K562 (cell line): ENCODE results near the gene SYCP2. TPM values are rescaled to one million over a fixed set of nuclear protein-coding genes. Genes with fewer than 3 reads are reported as not detected.

ENCODE experiments used
- BHLHE40 ChIP-seq: IDR thresholded peaks from 2 replicates; pipeline ENCODE4 v1.6.1; 2011; ENCODE audit warnings: low read length, improper control_type of control experiment
- BRF2 ChIP-seq: IDR thresholded peaks from 3 replicates; pipeline ENCODE4 v1.6.1; 2011; ENCODE audit warnings: borderline replicate concordance, mild to moderate bottlenecking; ENCODE audit not compliant: insufficient read length, insufficient read depth
- CBX5 ChIP-seq: IDR thresholded peaks from 2 replicates; pipeline ENCODE4 v1.6.1; 2014; ENCODE audit warnings: low read depth, borderline replicate concordance
- CREM ChIP-seq: IDR thresholded peaks from 2 replicates; pipeline ENCODE4 v1.6.1; 2014; ENCODE audit warnings: antibody characterized with exemption, low read depth
- CXXC5 ChIP-seq: fragments of 250-450 bp; sonication (Bioruptor Pico); IDR thresholded peaks from 2 replicates; pipeline ENCODE4 v1.8.0; 2022; ENCODE audit warnings: inconsistent platforms, mild to moderate bottlenecking, moderate library complexity
- E2F3 ChIP-seq: fragments of 250-450 bp; sonication (Bioruptor Pico); IDR thresholded peaks from 2 replicates; pipeline ENCODE4 v1.4.0; 2020; ENCODE audit warnings: mild to moderate bottlenecking
- ELK1 ChIP-seq: sonication (generic); formaldehyde crosslinking; IDR thresholded peaks from 2 replicates; pipeline ENCODE4 v1.8.1; 2022; ENCODE audit warnings: missing genetic modification reagents
- FUS ChIP-seq: fragments of 200-400 bp; formaldehyde crosslinking; optimal IDR thresholded peaks from 2 replicates; pipeline ENCODE3; 2017; ENCODE audit warnings: low read depth, low read length
- GTF2E2 ChIP-seq: fragments of 200-800 bp; sonication (Bioruptor generic); IDR thresholded peaks from 2 replicates; pipeline ENCODE4 v1.6.1; 2016; ENCODE audit warnings: missing genetic modification characterization, missing compliant biosample characterization
- HOXB6 ChIP-seq: fragments of 250-450 bp; sonication (Bioruptor Pico); IDR thresholded peaks from 2 replicates; pipeline ENCODE4 v1.5.1; 2022; ENCODE audit warnings: mild to moderate bottlenecking, borderline replicate concordance
- IRF9 ChIP-seq: fragments of 450-650 bp; IDR thresholded peaks from 2 replicates; pipeline ENCODE4 v1.6.1; 2016; ENCODE audit warnings: missing biosample characterization, missing genetic modification characterization
- KDM5B ChIP-seq: fragments of 200-600 bp; sonication (generic); IDR thresholded peaks from 2 replicates; pipeline ENCODE4 v1.6.1; 2012; ENCODE audit warnings: low read depth, mild to moderate bottlenecking, moderate library complexity, low read length, control low read depth, inconsistent platforms; ENCODE audit not compliant: insufficient replicate concordance
- KLF1 ChIP-seq: fragments of 450-650 bp; IDR thresholded peaks from 2 replicates; pipeline ENCODE4 v1.6.1; 2016; ENCODE audit warnings: missing genetic modification characterization, missing compliant biosample characterization
- MTA3 ChIP-seq: fragments of 450-650 bp; formaldehyde crosslinking; IDR thresholded peaks from 2 replicates; pipeline ENCODE4 v1.6.1; 2017; ENCODE audit warnings: mild to moderate bottlenecking, borderline replicate concordance
- PHF8 ChIP-seq: fragments of 200-600 bp; sonication (generic); IDR thresholded peaks from 2 replicates; pipeline ENCODE4 v1.6.1; 2012; ENCODE audit warnings: mixed run types, mild to moderate bottlenecking, inconsistent platforms, low read length, moderate library complexity, borderline replicate concordance
- ZBTB9 ChIP-seq: fragments of 450-650 bp; formaldehyde crosslinking; IDR thresholded peaks from 2 replicates; pipeline ENCODE4 v1.4.0; 2020; ENCODE audit warnings: mild to moderate bottlenecking, moderate library complexity
- ZNF121 ChIP-seq: sonication (generic); formaldehyde crosslinking; conservative IDR thresholded peaks from 2 replicates; pipeline ENCODE4 v1.8.0; 2022; ENCODE audit warnings: missing genetic modification reagents
- ZNF232 ChIP-seq: sonication (generic); formaldehyde crosslinking; IDR thresholded peaks from 2 replicates; pipeline ENCODE4 v1.8.0; 2022; ENCODE audit warnings: mild to moderate bottlenecking, missing genetic modification reagents
- ZNF282 ChIP-seq: sonication (generic); formaldehyde crosslinking; IDR thresholded peaks from 2 replicates; pipeline ENCODE4 v1.8.1; 2023; ENCODE audit warnings: missing genetic modification reagents
- ZNF347 ChIP-seq: fragments of 450-650 bp; formaldehyde crosslinking; IDR thresholded peaks from 2 replicates; pipeline ENCODE4 v1.4.0; 2020; ENCODE audit warnings: low read depth, mild to moderate bottlenecking, moderate library complexity
- ZNF740 ChIP-seq, 3 experiments: fragments of 200-800 bp in 1 of 3; sonication (Bioruptor generic) in 1 of 3; sonication (generic) in 1 of 3; formaldehyde crosslinking in 1 of 3; IDR thresholded peaks; 2 replicates each; pipeline versions ENCODE4 v1.6.1 to v1.8.0; 2016 to 2022; ENCODE audit warnings: mild to moderate bottlenecking in 2 of 3, missing compliant biosample characterization in 2 of 3, missing genetic modification characterization in 2 of 3, missing genetic modification reagents in 1 of 3
- ZNF766 ChIP-seq: fragments of 200-800 bp; sonication (Bioruptor generic); conservative IDR thresholded peaks from 2 replicates; pipeline ENCODE4 v1.6.1; 2016; ENCODE audit warnings: missing genetic modification characterization, missing compliant biosample characterization
- polyA plus RNA-seq, 8 experiments: library from polyadenylated mRNA; depleted of rRNA in 4 of 8; stranded (reverse) in 5 of 8; unstranded in 3 of 8; fragments of >200 nt; fragmentation: Nextera tagmentation in 2 of 8; fragmentation: Illumina TruSeq in 1 of 8; extraction: Ambion mirVana in 2 of 8; extraction: Trizol in 1 of 8; gene quantifications; 2 replicates each; pipeline versions ENCODE4 v1.2.1 to v1.2.3, GENCODE V29; 2011 to 2014; ENCODE audit warnings: inconsistent platforms in 1 of 8, missing spikeins in 1 of 8
- total RNA-seq, 7 experiments: library from RNA; depleted of rRNA in 6 of 7; stranded (reverse); fragments of >200 nt in 6 of 7; fragmentation: Illumina TruSeq in 2 of 7; extraction: Trizol in 2 of 7; gene quantifications; 2 replicates each; pipeline versions ENCODE4 v1.2.1 to v1.2.3, GENCODE V29; 2011 to 2021; ENCODE audit warnings: low replicate concordance in 1 of 7

Gene SYCP2
- total and polyA plus RNA-seq, 9 of the 15 experiments (the other 6 are each of a cell fraction or from before 2014, with no cell fraction given): 0.24 to 1.6 (median 0.67) TPM

- TF ChIP-seq BRF2: no peak
- no peak for TF ChIP-seq ZNF282 (CRISPR knock-in tag)
- TF ChIP-seq ZNF766 (CRISPR knock-in tag): peak; percentile 15; the same call in 1 of the 2 replicates
- TF ChIP-seq CREM: peak; percentile 73
- no peak for TF ChIP-seq ZNF232 (CRISPR knock-in tag)
- TF ChIP-seq E2F3 (CRISPR knock-in tag): peak; percentile 26; the same call in 1 of the 2 replicates
- peak; percentile 98 for TF ChIP-seq PHF8
- TF ChIP-seq FUS: no peak
- peak; percentile 89 for TF ChIP-seq KDM5B
- no peak for TF ChIP-seq IRF9
- TF ChIP-seq GTF2E2 (tag): peak; percentile 81; the same call in 1 of the 2 replicates
- TF ChIP-seq MTA3: peak; percentile 69; the same call in 1 of the 2 replicates
- peak; percentile 58; the same call in 1 of the 2 replicates for TF ChIP-seq ZBTB9 (CRISPR knock-in tag)
- TF ChIP-seq HOXB6 (CRISPR knock-in tag): no peak
- TF ChIP-seq ZNF347 (CRISPR knock-in tag): no peak
- peak; percentile 71 for TF ChIP-seq ZNF740 (CRISPR knock-in tag; IDR thresholded peaks at IDR 0.05)
- TF ChIP-seq ZNF740 (tag; IDR thresholded peaks at IDR 0.05): no peak; a peak in 1 of 4 replicates
- no peak for TF ChIP-seq ZNF121 (CRISPR knock-in tag)
- 0 out of 2 replicates have a peak, but pooled peaks have one; percentile 10 for TF ChIP-seq CBX5
- no peak for TF ChIP-seq ELK1 (CRISPR knock-in tag)
- peak; percentile 82 for TF ChIP-seq CXXC5
- TF ChIP-seq BHLHE40: peak; percentile 72
- TF ChIP-seq KLF1 (tag): 0 out of 2 replicates have a peak, but pooled peaks have one; percentile 22
These were observed 6.9 kb upstream of the SYCP2 start, which contains the start of the genes FAM217B and PPP1R3D (continued) for GRCh38 chr20:59940129-59940955.
